ENCODE measurements around the gene FSIP1.
A peak's percentile ranks its signal among the peaks of the same experiment; 100 is the strongest.

FSIP1 gene

DNA sequence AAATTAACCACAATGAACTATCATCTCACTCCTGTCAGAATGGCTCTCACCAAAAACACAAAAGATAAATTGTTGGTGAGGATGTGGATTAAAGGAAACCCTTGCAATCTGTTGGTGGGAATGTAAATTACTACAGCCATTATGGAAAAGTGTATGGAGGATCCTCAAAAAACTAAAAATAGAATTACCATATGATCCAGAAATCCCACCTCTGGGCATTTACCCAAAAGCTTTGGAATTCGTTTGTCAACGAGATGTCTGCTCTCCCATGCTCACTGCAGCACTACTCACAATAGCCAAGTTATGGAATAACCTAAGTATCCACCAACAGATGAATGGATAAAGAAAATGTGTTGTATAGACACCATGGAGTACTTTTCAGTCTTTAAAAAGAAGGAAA, 21.6 kb downstream of the FSIP1 start:
- no peak for DNase-seq (ENCODE audit: low read depth, low spot score)

DNA sequence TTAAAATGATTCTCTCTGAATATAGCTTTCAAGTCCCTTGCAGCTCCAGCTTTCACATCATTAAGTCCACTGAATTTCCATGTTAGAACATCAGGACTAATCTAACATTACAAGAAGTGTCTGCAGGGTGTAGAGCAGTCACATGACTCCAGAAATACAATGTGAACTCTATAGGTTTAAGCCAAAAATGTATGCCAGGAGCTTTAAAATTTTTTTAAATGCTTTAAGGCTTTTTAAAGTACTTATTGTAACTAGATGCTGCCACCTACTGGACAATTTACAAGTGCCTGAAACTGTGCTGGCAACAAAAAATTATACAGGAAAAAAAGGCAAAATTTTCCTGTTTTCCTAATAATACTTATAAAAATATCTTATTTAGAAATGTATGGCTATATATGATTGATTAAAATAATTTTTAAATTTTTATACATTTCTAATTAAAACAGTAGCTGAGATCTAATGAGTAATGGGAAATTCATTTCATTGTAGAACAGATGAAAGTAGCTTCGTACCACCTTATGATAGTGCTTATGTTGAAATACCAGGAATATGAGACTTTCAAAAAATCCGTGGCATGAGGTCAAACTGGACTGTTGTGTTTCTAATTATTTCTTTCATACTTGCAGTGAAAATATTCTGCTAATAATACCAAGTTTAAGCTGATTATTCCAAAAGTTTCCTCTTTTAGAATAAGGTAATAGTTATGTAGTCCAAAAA, 25.7 kb downstream of the FSIP1 start:
- peak; percentile 41 for DNase-seq (ENCODE audit: low read depth, low spot score)

DNA sequence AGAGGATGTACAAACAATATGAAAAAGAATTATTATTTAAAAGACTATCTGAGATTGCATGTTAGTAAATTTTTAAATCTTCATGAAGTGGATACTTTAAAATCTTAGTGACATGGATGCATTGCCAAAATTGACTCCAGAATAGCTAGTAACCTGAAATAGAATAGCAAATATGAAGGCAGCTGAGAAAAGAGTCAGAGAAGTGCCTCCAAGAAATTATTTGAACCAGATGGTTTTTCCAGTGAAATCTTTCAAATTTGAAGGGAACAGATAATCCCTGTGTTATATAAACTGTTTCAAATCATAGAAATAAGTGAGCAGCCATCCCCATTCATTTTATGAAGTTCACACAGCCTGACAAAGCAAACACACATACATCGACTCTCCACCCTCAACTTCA, 29.6 kb downstream of the FSIP1 start:
- no peak for DNase-seq (ENCODE audit: low read depth, low spot score)

DNA sequence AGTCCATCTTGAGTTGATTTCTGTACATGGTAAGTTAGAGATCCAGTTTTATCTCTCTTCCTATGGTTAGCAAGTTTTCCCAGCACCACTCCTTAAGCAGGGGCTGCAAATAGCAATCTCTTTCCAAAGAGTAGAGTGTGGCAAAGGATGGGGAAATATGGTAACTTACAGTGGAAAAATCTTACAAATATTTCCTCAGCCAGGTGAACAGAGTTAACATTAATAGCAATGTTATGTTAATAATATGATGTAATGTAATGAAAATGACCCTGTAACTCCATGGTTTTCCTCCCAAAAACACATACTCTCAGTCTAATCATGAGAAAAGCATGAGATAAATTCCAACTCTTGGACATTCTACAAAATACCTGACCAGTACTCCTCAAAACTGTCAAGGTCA, 30.4 kb downstream of the FSIP1 start:
- no peak for DNase-seq (ENCODE audit: low read depth, low spot score)

DNA sequence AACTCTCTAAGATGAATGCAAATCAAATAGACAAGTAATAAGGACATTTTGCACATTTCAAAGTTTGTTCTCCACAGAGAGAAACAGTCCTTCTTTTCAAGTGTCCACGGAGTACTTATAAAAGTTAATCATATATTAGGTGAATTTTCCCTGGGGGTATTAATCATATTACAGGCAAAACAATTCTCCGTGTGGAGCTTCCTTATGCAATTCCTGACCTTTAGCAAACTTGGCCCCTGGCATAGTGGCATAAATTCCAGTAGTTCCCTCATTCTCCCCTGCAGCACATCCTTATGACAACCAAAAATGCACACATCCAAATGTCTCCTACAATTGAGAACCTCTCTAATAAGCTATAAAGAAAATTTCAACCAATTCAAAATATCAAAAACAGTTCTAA, 34.4 kb downstream of the FSIP1 start:
- DNase-seq (ENCODE audit: low read depth, low spot score) = no peak

DNA sequence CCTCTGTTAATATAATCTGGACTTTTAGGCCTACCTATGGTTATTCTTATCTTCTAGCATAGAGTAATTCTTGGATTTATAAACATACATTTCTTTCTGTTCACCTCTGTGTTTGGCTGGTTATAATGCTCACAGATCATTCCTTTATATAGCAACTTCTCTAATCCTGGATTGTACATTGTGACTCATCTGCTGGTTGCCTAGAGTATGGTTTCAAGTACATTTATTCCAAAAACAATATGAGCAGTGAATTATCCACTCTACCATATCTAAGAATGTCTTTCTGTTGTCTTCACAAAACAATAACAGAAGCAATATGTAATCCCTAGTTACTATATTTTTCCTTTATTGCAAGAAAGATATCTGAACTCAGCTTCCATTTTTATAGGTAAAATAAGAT, 35.3 kb downstream of the FSIP1 start:
- peak; percentile 31 for DNase-seq (ENCODE audit: low read depth, low spot score)

DNA sequence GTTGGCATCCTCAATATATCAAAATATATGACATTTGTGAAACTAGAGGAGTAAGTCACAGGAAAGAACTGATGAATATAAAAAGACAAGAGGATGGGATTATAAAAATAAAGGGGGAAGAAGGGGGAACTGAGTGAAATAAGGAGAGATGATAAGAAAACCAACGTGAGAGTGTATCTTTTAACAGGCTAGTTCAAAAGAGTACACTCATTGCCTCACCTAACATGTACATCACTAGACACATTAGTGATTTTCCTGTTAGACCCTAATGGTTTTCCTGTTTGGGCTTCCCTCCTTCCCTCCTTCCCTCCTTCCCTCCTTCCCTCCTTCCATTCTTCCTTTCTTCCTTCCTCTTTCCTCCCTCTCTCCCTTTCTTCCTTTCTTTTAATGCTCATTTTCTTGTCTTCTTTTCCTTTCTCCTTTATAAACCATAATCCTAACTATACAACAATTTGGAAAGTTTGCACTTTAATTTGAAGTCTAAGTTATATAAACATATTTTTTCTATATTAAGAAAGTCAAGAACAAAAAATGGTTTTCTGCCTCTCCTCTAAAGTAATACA, 35.8 kb downstream of the FSIP1 start:
- no peak for DNase-seq (ENCODE audit: low read depth, low spot score)

DNA sequence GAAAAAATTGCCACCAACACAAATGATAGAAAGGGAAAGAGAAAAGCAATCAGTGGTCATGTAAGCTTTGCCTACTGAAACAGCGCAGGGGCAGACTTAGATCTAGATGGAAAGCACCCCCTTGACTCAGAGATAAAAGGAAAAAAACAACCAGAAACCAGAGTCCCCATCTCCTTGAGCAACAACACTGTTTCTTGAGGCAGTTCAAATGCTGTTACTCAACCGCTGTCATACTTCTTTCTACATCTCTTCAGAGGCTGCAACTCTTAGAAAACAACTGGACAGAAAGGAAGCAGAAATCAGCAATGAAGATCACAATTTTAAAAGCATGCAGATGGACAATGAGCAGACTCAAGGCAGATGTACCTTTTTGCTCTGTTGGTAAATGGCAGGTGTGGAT, 36.5 kb downstream of the FSIP1 start:
- no peak for DNase-seq (ENCODE audit: low read depth, low spot score)

DNA sequence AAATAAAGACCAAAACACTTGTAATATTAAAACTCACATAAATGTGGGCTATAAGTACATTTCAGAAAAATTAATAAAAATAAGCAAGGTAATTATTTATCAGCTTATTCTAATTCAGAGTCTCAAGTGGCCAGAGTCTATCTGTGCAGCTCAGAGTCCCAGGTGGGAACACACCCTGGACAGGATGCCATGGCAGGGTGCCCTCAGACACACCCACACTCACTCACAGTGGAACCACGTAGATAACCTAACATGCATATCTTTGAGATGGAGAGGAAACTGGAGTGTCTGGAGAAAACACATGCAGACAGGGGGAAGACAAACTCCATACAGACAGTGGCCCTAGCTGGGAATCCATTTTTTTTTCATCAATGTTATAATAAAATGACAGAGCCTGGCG, 37.2 kb downstream of the FSIP1 start:
- no peak for DNase-seq (ENCODE audit: low read depth, low spot score)

DNA sequence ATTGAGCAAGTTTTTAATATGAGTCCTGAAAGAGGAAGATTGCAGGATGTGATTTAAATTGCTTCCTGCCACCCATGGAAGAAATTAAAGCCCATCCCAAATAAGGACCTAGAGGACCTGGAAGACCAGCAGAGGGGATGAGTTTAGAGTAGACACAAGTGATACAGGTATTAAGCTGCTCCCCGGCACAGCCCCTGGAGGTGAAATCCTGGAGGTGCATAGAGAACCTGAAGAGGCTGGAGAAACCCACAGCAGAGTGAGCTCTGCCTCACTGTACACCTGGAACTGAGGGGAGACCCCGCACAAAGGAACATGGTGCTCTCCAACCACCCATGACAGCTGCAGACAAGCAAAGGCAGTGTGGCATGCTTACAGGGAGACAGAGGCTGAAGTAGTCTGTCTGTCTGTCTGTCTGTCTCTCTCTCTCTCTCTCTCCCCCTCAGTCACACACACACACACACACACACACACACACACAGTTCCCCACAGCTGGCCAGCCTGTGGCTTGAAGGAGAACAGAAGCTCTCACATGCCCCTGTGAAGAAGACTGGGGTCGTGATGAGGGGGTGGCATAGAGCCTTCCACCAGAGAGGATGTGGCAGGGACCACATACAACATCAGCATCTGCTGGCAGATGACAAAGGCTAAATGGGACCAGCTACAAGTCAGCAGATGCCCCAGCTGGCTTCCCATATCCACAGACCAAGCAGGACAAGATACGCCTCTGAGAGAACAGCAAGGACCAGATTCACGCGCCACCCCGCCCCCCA, 38.1 kb downstream of the FSIP1 start:
- no peak for DNase-seq (ENCODE audit: low read depth, low spot score)

DNA sequence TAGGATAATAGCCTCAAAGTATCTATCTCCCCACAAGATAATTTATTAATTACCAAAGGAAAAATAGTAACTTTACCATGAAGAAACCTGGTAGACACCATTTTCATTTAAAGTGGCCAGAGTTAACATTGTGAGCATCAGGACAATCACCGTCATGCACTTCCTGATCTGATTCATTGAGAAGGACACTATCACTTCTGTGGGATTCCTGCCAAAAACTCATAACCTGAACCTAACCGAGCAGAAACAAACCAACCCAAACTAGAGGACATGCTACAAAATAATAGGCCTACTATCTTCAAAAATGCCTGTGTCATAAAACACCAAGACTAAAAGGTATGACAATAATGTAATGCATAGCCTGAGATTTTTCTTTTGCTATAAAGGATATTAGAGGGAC, 39.0 kb downstream of the FSIP1 start:
- DNase-seq (ENCODE audit: low read depth, low spot score) = no peak

DNA sequence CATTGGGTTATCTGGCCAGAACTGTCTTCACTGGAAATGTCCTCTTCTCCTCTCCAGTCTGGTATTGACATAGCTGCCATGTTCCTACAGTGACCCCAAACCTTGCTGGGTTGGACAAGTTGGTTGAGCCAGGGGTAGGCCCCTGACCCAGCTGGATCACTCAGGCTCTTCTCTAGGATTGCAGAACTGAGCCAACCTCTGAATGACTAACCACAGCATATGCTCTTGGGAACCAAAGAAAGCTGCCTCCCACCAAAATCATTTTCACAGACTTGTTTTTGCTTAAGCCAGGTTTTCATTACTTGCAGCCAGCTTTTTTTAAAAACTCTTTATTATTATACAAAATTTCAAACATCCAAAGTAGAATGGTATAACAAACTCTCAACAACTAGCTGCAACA, 41.4 kb downstream of the FSIP1 start:
- DNase-seq (ENCODE audit: low read depth, low spot score) = no peak

DNA sequence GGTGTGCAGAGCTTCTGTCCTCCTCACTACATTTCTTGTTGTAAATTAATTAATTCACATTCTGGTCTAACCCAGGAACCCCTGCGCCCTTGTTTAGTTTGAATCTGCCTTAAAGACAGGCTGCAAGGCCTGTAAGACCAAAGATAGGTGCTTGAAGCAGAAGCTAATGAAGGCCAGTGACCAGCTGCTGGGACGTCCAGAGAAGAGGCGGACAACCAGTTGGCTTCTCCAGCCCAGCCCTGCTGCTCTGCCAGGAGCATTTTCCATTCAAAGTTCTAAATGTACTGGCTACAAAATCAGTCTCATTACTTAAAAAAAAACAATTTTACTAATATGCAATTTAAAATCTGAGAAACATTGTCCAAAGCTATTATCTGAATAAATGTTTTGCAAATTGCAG, 43.6 kb downstream of the FSIP1 start:
- no peak for DNase-seq (ENCODE audit: low read depth, low spot score)

DNA sequence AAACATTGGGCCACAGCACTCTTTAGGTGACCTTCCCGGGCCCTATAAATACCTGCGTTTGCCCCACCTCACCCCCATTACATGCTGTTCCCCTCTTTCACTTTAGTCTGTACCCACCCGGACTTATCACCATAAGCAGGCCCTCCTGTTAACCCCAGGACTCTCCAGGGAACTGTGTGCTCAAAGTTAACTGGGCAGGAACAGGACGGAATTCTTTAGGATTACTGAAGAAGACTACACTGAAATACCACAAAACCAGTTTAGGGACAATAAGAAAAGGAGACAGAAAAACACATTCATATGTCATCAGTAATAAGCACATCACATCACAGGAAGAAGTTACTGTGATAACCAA, 45.5 kb downstream of the FSIP1 start:
- DNase-seq (ENCODE audit: low read depth, low spot score) = no peak

DNA sequence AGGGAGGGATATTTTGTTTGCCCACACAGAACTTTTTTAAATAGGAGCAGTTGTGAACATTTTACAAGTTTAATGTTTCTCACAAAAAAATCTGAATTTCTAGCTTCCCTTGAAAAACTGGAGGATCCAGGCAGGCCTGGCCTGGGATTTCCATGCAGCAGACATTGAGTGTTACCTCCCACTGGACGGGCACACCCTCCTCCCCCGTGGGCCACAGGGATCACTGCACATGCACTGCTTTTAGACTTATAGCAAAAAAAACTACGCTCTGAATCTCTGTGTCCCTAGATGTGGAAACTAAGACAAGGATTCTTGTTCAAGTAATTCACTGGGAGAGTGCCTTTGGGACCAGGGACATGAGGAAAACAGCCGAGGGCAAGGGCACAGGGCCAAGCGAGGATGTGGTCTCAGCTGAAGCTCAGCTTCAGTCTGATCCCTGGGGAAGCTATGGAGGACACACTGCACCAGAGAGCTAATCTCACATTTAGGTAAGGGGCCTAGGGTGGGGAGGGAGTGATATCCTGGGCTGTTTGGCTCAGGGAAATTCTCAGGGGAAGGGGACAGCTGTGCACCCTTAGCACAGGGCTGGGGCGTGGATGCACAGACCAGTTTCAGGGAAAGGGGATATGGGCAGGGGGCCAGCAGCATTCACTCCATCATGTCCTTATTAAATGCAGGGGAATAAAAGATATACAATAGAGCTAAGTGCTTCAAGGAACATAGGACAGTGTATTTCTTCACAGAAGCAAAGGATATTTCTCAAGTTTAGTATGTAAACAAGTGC, 46.0 kb downstream of the FSIP1 start:
- no peak for DNase-seq (ENCODE audit: low read depth, low spot score)

DNA sequence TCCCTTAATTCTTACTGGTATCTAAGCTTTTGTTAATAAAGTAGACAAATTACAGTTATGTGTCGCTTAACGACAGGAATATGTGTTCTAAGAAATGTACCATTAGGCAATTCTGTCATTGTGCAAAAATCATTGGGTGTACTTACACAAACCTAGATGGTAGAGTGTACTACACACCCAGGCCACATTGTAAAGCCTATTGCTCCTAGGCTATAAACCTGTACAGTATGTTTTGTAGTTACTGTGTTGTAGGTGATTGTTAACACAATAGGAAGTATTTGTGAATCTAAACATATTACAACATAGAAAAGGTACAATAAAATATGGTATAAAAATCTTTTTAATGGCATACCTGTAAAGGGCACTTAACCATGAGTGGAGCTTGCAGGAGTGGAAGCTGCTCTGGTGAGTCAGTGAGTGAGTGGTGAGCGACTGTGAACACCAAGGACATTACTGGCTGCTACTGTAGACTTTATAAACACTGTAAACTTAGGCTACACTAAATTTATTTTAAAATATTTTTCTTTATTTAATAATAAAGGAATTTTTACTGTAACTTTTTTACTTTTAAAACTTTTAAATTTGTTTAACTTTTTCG, 47.4 kb downstream of the FSIP1 start:
- no peak for DNase-seq (ENCODE audit: low read depth, low spot score)

DNA sequence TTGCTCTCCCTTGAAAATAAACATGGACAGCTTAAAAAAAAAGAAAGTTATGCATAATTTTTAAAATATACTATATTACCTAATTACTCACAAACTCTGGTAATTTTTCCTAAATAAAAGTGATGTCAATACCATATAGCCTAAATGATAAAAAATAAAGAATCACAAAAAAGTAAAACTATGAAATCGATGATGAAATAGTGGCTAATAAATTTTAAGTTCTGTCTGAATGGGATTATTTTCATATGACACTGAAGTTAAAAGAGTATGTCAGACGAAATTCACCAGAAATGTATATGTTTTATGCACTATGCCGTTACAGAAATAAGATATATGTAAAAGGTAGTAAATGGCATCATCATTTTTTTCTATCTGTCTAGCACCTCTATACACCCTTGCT, 51.4 kb downstream of the FSIP1 start:
- no peak for DNase-seq (ENCODE audit: low read depth, low spot score)

DNA sequence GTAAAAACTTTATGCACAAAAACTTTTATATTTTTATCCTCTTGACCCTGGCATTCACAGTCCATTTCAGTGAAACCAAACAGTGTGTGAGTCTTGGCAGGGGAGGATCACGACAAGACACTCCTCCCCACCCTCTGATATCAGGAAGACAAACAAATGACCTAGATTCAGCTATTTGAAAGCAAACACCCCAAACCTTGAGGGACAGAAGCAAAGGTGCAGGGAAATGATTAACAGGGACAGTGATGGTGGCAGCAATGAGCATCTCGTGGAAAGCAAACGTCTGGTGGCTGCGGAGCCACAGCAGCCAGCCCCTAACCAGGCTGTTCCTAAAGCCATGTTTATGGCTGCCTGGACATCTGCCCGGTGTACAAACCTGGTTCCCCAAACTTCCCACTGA, 52.1 kb downstream of the FSIP1 start:
- DNase-seq (ENCODE audit: low read depth, low spot score) = no peak

DNA sequence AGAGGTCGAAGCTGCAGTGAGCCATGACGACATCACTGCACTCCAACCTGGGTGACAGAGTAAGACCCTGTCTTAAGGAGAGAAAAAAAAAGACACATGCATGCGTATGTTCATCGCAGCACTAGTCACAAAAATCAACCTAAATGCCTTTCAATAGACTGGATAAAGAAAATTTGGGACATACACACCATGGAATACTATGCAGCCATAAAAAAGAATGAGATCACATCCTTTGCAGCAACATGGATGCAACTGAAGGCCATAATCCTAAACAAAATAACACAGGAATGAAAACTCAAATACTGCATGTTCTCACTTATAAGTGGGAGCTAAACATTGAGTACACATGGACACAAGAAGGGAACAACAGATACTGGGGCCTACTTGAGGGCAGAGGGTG, 53.1 kb downstream of the FSIP1 start:
- DNase-seq (ENCODE audit: low read depth, low spot score) = no peak

DNA sequence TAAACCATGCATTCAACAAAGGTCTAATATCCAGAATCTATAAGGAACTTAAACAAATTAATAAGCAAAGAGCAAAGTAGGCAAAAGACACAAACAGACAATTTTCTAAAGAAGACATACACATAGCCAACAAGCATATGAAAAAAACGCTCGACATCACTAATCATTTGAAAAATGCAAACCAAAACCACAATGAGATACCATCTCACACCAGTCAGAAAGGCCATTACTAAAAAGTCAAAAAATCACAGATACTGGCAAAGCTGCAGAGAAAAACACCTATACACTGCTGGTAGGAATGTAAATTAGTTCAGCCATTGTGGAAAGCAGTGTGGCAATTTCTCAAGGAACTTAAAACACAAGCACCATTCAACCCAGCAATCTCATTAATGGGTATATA, 53.8 kb downstream of the FSIP1 start:
- no peak for DNase-seq (ENCODE audit: low read depth, low spot score)

DNA sequence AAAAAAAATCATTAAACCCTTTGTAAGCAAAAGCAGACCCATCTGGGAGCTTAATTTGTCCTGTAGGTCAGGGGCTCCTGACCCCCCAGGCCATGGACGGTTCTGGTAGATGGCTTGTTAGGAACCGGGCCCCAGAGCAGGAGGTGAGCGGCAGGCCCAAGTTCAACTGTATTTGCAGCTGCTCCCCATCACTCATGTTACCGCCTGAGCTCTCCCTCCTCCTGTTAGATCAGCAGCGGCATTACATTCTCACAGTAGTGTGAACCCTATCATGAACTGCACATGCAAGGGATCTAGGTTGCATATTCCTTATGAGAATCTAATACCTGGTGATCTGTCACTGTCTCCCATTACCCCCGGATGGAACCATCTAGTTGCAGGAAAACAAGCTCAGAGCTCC, 60.7 kb downstream of the FSIP1 start:
- DNase-seq (ENCODE audit: low read depth, low spot score) = no peak

Measured in smooth muscle cell of the brain vasculature (primary cell).